DND-41 (cell line): ENCODE measurements around the gene ZSCAN5A.

Source experiments
- CTCF ChIP-seq: IDR thresholded peaks from 2 replicates; pipeline ENCODE4 v1.5.1; 2012; ENCODE audit warnings: borderline replicate concordance, low read length, moderate library complexity, mild to moderate bottlenecking; ENCODE audit not compliant: poor library complexity, severe bottlenecking; ENCODE audit errors: extremely low read depth
- EZH2 ChIP-seq: IDR thresholded peaks from 3 replicates; pipeline ENCODE4 v1.6.1; 2012; ENCODE audit warnings: borderline replicate concordance, low read depth, mild to moderate bottlenecking, moderate library complexity, low read length, inconsistent platforms; ENCODE audit not compliant: severe bottlenecking

DNA sequence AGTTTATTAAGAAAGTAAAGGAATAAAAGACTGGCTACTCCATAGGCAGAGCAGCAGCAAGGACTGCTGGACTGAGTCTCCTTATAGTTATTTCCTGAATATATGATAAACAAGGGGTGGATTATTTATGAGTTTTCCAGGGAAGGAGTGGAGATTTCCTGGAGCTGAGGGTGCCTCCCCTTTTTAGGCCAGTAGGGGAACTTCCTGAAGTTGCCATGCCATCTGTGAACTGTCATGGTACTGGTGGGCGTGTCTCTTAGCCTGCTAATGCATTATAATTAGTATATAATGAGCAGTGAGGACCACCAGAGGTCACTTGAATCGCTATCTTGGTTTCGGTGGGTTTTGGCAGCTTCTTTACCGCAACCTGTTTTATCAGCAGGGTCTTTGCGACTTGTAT lies 13.5 kb downstream of the ZSCAN5A start:
- TF ChIP-seq CTCF (no peak), EZH2 (no peak)
